GM06990 (cell line): Measurements from ENCODE around the gene ZFP1.

Experiments used
- DNase-seq: peaks from one replicate; pipeline ENCODE4 v3.0.0-alpha.2; 2011; ENCODE audit not compliant: insufficient read length; ENCODE audit errors: extremely low read depth
- H3K27me3 ChIP-seq: replicated peaks from 2 replicates; pipeline ENCODE4 v1.6.0; 2011; ENCODE audit warnings: low read length; ENCODE audit not compliant: control insufficient read depth, insufficient read depth
- H3K36me3 ChIP-seq: 2 replicates; pipeline ENCODE4 v1.5.1; 2011; ENCODE audit warnings: low read length; ENCODE audit not compliant: control insufficient read depth, insufficient read depth
- H3K4me3 ChIP-seq: replicated peaks from 2 replicates; pipeline ENCODE4 v1.5.1; 2011; ENCODE audit warnings: low read depth, mild to moderate bottlenecking, control low read depth, low read length
- CTCF ChIP-seq: IDR thresholded peaks from 2 replicates; pipeline ENCODE4 v1.5.1; 2011; ENCODE audit warnings: low read length, control low read depth, mild to moderate bottlenecking, inconsistent platforms; ENCODE audit not compliant: insufficient read depth, poor library complexity, severe bottlenecking

The ZFP1 gene

GRCh38 chr16:75193730-75194444 lies 45.6 kb downstream of the ZFP1 start:
- TF ChIP-seq CTCF, result no peak

GRCh38 chr16:75195811-75196790 lies 47.8 kb downstream of the ZFP1 start:
- no peak for TF ChIP-seq CTCF
- no peak for DNase-seq
- Histone ChIP-seq H3K36me3 (no peaks in the 10 kb centered on the region), H3K4me3 (no peak overlapping the region), H3K27me3 (no peaks in the 10 kb centered on the region; the same call in 1 of the 2 replicates)

More at GRCh38 chr16:75193730-75194444, 45.6 kb downstream of the ZFP1 start:
- Histone ChIP-seq H3K4me3 (no peak overlapping the region), H3K36me3 (no peaks in the 10 kb centered on the region), H3K27me3 (no peaks in the 10 kb centered on the region; the same call in none of the 2 replicates)
- no peak for DNase-seq

GRCh38 chr16:75196836-75197235 lies 48.5 kb downstream of the ZFP1 start:
- Histone ChIP-seq H3K27me3 (no peaks in the 10 kb centered on the region; the same call in 1 of the 2 replicates), H3K4me3 (no peak overlapping the region), H3K36me3 (no peaks in the 10 kb centered on the region)
- DNase-seq, result no peak
- no peak for TF ChIP-seq CTCF

- DNase-seq, result no peak
- Histone ChIP-seq H3K4me3 (no peak overlapping the region), H3K27me3 (no peaks in the 10 kb centered on the region; the same call in 1 of the 2 replicates), H3K36me3 (no peaks in the 10 kb centered on the region)
- no peak for TF ChIP-seq CTCF
These were observed 49.3 kb downstream of the ZFP1 start for GRCh38 chr16:75197522-75198134.

- H3K4me3 ChIP-seq, result no peak overlapping the region
- no peaks in the 10 kb centered on the region for H3K36me3 ChIP-seq
- no peak for TF ChIP-seq CTCF
- DNase-seq, result no peak
- H3K27me3 ChIP-seq, result no peaks in the 10 kb centered on the region; the same call in 1 of the 2 replicates
These were observed 49.8 kb downstream of the ZFP1 start for GRCh38 chr16:75198135-75198600.
